GM12865 (cell line): ENCODE data around the gene EPRS1.

ENCODE experiments used
- DNase-seq: peaks from one replicate; pipeline ENCODE4 v3.0.0; 2010; ENCODE audit warnings: low read depth
- H3K4me3 ChIP-seq: 2 replicates; pipeline ENCODE4 v1.5.1; 2011; ENCODE audit warnings: mild to moderate bottlenecking, low read depth, low read length, control low read depth
- TF ChIP-seq, protein P1 (sequence below): IDR thresholded peaks from 2 replicates; pipeline ENCODE4 v1.5.1; 2011; ENCODE audit warnings: low read length, control low read depth, low read depth, inconsistent platforms; ENCODE audit not compliant: insufficient read depth; ENCODE audit errors: missing control alignments

EPRS1 gene

DNA sequence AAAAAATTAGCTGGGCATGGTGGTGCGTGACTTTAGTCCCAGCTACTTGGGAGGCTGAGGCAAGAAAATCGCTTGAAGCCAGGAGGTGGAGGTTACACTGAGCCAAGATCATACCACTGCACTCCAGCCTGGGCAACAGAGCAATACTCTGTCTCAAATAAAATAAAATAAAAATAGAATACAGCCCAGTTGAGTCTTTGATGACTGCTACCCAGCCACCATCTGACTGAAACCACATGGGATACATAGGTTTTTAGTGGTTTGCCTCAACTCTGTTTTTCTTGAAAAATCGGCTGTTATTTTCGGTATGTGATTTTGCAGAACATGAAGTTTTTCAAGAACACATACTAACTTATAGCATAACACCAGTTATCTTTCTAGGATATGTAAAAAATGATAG is 46.5 kb downstream of the EPRS1 start:
- TF ChIP-seq, protein P1, sequence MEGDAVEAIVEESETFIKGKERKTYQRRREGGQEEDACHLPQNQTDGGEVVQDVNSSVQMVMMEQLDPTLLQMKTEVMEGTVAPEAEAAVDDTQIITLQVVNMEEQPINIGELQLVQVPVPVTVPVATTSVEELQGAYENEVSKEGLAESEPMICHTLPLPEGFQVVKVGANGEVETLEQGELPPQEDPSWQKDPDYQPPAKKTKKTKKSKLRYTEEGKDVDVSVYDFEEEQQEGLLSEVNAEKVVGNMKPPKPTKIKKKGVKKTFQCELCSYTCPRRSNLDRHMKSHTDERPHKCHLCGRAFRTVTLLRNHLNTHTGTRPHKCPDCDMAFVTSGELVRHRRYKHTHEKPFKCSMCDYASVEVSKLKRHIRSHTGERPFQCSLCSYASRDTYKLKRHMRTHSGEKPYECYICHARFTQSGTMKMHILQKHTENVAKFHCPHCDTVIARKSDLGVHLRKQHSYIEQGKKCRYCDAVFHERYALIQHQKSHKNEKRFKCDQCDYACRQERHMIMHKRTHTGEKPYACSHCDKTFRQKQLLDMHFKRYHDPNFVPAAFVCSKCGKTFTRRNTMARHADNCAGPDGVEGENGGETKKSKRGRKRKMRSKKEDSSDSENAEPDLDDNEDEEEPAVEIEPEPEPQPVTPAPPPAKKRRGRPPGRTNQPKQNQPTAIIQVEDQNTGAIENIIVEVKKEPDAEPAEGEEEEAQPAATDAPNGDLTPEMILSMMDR: no peak
- H3K4me3 ChIP-seq: no peak overlapping the region
- no peak for DNase-seq
